ENCODE measurements around the gene THY1.
A peak's percentile ranks its signal among the peaks of the same experiment; 100 is the strongest.
"Not testable (repeated sequence)": the region's sequence is repeated elsewhere in the genome, so short reads cannot be mapped to it uniquely, and the experiment has no call there.

Gene THY1

DNA sequence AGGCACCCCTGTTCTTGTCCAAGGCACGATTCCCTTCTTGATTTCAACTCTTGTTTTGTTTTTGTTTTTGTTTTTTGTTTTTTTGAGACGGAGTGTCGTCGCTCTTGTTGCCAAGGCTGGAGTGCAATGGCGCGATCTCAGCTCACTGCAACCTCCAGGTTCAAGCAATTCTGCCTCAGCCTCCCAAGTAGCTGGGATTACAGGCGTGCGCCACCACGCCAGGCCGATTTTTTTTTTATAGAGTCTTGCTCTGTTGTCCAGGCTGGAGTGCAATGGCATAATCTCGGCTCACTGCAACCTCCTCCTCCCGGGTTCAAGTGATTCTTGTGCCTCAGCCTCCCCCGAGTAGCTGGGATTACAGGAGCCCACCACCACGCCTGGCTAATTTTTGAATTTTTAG lies 40.5 kb downstream of the THY1 start:
- not testable (repeated sequence) for DNase-seq (ENCODE audit: low read depth, low spot score)

DNA sequence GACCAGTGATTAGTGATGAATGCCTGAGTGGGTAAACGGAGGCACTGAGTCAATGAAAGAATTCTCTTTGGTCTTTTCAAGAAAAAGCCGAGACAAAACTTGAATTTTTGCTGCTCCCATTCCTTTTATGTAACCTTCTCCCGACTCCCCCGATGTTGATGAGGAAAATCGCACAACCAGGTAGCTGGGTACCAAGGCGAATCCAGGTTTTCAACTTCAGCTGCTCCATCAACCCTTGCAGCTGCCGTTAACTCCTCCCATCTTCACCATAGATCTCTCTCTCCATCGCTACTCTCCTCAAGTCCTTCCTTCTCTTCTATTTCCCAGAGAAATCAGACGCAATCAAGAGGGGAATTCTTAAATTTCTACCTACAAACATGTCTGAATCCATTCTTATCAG lies 40.9 kb downstream of the THY1 start:
- no peak for DNase-seq (ENCODE audit: low read depth, low spot score)

DNA sequence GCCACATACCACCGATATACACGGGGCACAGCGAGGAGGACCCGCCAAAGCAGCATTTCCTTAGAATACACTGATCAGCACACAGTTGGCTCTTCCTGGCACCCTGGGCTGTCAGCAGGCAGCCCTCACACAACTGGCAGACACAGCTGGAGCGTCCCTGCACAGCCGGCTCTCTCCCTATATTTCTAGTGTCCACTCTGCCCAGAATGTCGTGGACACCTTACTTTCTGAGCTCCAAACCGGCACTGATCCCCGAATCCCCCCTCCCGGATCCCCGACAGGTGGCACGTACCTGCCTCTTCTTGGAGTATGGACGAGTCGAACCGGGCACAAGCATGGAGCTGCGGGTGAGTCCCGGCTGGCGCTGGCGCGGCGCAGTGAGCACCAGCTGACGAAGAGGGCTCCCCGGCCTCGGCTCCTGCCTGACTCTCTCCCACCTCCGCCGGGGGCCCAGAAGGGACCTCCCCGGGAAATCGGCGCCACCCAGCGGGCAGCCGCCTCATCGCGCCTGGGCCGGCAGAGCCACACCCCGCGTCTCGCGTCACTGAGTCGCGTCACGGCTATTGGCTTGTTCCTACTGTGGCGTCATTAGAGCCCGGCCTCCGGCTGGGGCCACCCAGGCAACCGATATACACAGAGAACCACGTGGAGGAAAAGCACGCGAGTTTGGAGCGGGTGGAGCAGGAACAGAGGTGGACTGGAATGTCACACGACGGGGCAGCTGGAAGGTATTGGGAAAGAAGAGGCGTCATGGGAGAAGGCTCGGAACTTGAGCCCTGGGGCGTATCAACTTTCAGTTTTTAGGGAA lies 41.6 kb downstream of the THY1 start, which contains the start of gene USP2:
Gene USP2 (minus strand): TSS at position 510 of the 808 bp plus-strand sequence. CDS start 8,210 bp downstream, outside the sequence.
- DNase-seq (ENCODE audit: low read depth, low spot score), result peak; percentile 78

DNA sequence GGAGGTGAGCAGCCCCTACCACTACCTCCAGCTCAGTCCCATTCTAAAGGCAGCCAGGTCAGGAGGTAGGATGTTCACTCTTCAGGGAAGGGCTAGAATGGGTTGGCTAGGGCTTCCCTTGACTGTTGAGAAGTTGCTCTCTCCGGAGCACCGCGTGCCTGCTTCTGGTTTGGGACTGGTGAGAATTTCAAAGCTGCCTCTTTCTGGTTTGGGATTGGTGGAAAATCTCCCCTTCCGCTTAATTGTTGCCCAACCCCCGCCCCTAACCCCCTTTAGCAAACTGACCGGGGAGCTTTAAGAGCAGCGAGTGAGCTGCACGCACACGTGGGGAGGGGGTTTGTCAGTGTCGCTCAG lies 42.2 kb downstream of the THY1 start:
- no peak for DNase-seq (ENCODE audit: low read depth, low spot score)

DNA sequence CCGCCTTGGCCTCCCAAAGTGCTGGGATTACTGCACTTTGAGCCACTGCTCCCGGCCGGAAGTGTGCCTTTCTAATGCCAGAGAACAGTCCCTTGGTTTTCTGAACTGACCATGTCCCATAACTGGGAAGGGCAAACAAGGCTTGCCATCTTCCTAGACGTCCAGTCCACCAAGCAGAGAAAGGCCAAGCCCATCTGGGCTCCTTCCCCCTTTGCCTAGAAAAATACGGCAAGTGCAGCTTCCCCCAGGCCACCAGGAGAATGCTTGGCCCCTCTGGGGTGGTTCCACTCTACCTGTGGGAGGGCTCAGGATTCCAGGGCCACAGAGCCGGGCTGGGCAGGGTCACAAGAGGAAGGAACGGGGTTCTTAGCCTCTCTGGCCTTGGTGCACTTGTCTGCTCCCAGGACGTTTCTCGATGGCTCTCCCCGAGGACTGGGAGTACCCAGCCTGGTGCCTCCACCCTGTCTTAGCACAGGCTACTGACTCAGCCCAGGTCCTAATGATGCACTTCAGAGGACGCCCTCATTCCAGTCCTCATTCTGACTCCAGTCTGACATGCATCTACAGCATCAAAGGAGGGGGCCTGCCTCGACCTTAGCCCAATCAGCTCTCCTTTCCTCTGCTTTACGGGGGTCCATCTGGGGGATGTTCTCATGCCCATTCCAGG lies 42.7 kb downstream of the THY1 start:
- no peak for DNase-seq (ENCODE audit: low read depth, low spot score)

DNA sequence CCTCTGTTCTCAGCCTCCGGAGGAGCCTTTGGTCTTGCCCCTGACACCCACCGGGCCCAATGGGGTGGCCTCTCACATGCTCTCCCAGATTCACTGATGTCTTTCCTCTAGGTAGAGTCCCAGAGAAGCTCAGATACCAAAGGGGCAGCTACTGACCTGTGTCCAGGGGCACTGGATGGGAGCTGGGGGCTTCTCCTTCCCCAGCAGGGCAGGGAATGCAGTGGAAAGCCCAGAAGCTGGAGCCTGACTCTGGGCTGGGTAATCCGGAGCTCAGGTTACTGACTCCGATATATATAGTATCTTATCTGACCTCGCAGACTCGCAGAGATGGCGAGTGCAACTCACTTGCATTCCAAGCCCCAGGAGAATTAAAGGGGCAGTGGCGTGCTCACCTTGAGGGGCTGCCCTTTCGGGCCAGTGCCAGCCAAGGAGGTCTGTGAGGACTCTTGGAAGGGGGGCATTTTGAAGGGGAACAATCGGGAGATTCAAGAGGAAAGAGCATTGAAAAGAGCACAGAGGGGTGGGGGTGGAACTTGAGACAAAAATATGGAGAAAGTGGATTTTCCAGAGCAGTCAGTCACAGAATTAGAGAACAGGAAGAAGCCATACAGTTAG lies 44.0 kb downstream of the THY1 start:
- DNase-seq (ENCODE audit: low read depth, low spot score), result no peak

DNA sequence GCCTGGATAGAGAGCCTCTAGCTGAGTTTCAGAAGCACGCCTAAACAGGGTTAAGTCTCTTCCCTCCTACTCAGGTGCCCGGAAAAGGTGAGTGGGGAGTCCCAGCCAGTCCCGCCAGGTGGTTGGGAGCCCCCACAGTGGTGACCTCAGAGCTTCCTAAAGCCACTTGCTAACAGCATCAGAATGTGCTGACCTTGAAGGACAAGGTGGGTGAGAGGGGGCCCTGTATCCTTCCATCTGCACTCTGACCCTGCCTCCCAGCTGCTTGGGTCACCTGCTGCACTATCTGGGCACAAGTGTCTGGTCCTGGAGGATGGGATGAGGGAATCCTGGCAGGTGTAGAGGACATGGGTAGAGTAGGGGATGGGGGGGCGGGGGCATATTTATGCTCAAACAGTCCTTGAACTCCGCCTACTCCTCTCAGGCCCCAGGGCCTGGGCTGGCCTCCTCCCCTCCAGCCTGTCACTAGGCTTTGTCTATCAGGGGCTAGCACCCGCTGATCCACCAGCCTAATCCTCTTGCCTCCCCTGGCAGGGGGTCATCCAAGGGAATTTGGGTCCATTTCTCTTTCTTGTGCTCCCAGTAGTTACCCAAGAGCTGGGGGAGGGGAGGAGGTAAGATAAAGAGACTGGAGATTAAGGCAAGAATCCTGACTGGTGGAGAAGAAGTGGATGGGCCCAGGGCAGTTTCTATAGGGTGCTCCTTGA lies 44.9 kb downstream of the THY1 start:
- no peak for DNase-seq (ENCODE audit: low read depth, low spot score)

DNA sequence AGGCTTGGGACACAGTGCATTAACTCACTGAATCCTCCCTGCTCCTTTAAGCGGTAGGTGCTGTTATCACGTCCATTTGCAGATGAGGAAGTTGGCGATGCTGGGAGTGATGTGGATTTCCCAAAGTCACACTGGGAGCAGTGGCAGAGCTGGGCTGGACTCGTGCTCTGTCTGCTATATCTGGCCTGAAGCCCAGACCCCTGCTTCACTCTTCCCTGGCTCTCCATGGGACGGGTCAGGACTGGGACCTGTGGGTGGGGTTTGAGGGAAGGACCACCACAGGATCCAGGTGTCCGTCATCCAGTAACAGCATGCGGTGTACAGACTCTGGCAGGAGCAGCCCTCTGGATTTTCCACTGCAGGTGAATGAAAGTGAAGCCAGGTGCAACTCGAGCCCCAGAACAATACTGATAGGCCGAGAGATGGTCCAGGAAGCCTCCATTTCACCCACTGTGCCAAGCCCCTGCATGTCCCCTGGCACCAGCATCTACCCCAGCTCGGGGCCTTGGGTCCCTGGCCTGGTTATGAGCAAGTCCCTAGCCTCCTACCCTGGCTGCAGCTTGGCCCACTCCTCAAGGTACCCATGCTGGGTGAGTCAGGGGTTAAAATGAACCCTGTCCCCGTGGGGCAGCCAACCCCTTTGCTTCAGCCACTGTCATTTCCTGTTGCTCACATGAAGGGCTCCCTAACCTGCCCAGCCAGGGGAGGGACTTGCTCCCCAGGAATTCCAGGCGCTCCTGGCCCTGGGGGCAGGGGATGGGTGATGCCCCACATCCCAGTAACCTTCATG lies 45.7 kb downstream of the THY1 start:
- no peak for DNase-seq (ENCODE audit: low read depth, low spot score)

DNA sequence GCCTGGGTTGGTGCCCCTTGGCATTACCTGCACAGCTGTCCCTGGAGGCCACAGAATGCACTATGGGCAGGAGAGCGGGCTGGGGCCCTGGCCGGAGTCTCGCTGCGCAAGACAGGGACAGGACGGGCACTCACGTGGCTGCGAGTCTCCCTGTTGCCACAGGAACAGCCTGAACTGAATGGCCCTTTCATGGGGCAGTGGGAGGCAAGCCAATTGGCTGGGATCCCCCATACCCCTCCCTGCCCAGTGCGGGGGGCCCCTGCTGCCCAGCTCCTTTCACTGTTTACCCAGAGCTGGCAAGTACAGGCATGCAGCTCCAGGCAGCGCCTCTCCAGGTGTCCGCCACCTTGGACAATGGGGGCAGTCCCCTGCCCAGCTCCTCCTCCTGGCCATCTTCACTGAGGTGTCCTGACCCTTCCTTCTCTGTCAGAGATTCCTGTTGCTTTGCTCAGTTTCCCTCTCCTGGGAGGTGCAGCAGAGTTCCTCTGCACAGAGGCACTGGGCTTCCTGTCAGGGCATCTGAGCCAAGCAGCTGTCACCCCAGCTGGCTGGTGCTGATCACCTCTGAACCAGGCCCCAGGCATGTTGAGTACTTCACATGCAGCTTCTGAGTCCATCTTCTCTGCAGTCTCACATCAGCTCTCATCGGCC lies 46.6 kb downstream of the THY1 start:
- no peak for DNase-seq (ENCODE audit: low read depth, low spot score)

DNA sequence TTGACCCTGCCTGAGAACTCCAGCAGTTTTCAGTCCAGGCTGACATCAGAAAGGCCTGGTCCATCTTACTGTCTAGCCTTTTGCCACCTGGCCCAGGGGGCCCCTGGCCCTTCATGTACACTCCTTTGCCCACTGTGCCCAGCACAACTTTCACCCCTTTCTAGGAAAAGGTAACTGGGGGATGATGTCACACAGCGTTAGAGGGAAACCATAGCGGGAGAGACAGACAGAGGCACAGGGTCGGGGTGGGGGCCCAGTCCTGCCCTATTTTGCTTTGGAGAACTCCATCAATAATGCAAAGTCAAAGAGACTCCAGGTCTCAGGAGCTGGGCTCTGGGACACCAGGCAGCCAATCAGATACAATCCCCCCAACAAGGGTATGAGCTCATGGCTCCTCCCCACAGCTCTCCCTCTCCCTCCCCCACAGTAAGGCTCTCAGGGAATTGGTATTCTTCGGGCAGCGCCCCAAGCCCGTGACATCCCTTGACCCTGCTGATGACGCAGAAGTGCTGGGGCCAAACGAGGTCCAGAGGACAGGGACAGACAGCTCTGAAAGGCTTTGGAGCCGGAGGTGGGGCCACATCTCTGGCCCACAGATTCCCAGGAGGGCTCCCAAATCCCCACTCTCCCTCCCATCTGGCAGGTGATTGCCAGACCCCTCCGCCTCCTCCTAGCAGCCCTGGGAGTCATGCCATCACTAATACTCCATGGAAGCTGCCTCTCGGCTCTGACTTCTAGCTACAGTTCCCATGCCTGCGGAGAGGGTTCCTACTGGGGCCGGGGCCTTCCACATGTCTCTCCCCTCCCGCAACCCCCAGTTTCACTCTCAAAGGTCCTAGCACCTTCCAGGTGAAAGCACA lies 47.4 kb downstream of the THY1 start:
- DNase-seq (ENCODE audit: low read depth, low spot score), result no peak

DNA sequence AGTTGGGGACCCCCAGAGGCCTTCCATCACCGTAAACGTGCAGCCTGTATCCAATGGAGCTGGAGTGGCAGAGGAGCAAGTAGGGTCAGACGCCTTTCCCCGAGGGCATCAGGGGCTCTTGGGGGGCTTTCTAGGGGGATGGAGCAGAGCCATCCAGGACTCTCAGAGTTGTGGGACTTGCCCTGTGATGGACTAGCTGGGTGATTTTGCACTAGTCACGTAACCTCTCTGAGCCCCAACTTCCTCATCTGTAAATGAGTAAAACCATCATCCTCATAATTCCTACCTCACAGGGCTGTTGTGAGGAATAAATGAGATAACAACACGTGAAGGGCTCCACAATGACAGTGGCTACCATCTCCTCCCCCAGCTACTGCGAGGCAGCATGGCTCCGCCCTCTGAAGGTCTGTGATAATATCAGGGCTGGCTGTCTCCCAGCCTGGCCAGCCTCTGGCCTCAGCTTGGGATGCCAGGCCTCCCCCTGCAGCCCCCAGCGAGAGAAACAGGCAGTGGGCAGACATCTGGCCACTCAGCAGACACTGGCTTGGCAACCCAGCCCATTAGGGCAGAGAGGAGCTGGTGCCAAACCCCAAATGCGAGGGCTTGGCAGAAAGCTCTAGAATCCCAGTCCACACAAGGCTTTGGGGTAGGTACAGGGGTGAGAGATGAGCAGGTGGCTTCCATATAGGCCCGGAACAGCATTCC lies 48.2 kb downstream of the THY1 start:
- no peak for DNase-seq (ENCODE audit: low read depth, low spot score)

DNA sequence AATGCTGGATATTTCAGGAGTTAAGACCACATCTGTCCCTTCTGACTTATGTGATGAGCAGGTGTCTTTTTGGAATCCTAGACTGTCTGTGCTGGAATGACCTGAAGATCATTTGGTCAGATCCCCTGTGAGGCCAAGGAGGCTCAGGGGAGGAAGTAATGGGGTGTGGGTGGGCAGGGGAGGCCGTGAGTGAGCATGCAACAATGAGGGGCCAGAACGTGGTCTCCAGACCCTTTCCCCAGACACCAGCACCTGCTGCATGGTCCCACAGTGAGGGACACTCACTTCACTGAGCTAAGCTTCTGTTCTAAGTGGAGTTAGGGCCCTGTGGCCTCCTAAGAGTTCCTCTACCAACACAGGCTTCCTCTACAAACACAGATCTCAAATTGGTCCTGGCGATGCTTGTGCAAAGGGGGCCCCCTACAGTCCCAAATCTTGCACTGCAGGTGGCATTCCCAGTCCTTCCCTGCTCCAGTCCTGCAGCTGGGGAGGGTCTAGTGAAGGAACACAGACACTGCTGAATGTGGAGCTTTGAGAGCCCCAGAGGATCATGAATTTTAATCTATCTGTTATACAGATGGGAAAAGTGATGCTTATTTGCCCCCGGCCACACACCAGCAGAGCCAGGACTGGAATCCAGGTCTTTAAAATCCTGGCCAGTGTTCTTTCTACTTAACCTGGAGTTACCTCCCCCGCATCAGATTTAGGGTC lies 48.9 kb downstream of the THY1 start:
- no peak for DNase-seq (ENCODE audit: low read depth, low spot score)

DNA sequence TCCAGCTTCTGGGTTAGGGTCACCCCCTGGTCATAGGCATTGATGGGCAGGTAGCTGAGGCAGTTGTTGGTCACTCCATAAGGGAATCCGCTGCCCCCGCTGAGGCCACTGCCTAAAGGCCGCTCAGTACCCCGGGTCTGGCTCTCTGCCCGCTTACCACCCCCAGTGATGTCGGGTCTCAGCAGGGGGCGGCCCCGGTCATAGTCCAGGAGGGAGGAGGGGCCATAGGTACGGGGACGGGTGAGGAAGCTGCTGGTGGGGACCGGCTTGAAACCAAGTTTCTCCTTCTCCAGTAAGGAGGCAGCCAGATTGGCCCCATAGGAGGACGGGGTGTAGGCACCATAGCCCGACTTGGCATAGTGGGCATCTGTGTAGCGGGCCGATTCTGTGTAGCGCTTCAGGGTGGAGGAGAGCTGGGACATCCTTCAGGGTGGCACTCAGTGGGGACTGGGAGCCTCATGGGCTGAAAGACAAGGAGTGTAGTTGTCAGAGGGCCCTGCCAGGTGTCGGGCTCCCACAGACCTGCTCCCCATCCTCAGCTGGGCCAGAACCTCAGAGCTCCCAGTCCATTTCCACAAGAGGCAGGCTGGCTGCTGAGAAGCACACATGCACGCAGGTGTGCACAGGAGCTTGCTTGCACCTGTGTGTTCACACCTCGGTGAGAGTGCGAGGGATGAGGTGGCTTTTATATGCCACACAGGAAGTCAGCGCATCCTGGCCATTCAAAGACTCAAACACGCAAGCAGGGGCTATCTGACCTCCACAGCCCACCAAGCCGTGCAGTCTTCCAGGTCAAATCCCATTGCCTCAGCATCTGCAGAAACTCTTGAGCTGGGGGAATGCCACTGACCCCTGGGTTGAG lies 49.7 kb downstream of the THY1 start:
- DNase-seq (ENCODE audit: low read depth, low spot score), result no peak

DNA sequence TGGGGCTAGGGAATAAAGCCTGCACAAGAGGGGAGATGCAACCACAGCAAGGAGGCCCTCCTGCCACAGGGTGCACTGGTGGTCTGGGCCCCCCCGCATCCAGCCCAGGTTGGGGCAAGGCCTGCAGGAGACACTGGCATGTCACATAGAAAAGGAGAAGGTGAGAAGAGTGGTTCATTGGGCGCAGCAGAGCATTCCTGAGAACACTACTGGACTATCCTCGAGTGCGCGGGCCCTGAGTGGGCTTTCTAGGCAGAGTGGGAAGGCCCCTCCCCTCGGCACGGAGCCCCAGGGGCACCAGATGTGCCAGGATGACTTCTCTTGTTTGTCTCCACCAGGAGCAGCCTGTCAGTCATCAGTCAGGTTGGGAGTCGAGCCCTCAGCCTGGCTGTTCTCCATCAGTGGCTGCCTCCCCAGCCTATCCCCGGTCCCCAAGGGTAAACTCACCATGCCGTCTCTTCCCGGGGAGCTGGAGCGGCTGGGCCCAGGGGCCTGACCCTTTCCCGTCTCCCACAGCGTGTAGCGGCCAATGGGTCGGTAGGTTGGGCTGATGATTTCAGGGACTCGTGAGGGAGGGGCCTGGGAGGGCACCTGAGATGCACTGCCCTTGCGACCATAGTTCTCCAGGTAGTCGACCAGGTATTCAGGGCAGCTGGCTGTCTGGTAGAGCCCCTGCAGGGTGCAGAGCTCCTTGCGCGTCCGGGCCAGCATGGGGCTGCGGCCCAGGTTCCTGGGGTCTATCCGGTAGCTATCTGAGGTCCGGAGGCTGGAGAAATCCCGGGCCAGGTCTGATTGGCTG lies 50.5 kb downstream of the THY1 start:
- DNase-seq (ENCODE audit: low read depth, low spot score), result no peak

DNA sequence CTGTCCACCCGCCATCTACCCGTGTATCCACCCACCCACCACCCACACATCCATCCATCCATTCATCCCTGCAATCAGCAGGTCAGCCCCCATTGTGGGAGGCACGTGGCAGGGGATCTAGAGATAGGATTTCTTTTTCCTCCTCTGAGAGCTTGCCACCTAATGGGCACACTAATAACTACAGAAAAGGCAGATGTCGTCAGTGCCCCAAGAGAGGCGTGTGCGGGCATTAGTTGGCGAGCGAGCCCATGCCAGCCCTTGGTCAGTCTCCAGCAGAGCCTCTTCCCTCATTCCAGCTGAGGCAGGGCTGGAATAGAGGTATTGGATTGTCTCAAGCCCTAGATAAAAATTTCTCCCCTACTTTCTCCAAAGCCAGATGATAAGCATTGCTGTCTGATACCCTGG lies 51.2 kb downstream of the THY1 start:
- DNase-seq (ENCODE audit: low read depth, low spot score), result no peak

DNA sequence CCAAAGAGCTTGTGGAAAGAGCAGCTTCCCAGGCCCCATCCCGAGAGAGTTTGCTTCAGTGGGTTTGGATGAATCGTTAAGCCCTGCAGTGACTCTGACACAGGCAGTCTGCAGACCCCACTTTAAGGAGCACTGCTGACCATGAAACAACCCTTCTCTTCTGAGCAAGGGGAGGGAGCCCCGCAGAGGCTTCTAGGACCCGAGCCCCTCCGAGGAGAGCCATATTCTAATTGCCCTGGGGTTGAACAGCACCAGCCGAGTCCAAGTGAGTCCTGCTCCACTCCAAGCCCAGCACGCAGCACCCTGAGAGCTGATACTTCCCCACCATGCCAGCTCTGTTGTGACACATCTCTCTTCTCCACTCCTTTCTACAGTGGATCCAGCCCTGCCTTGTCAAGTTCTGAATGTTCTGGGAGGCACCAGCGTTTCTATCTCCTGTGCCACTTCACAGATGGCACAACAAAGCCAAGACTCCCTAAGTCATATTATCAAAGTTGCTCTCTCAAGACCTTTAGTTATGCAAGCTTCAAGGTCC lies 51.8 kb downstream of the THY1 start:
- no peak for DNase-seq (ENCODE audit: low read depth, low spot score)
